Spleen (tissue), 7 donors: Measurements from ENCODE around the gene SNX12.

ENCODE experiments used
- CTCF ChIP-seq, 11 experiments: fragments of 200-600 bp in 7 of 11; fragments of 450-650 bp in 4 of 11; sonication (generic) in 4 of 11; IDR thresholded peaks in 8 of 11; conservative IDR thresholded peaks in 3 of 11; 1 replicate in 7 of 11; 2 replicates in 4 of 11; pipeline versions ENCODE4 v1.4.0 to v1.8.0; 2016 to 2021; ENCODE audit warnings: antibody characterized with exemption in 11 of 11, inconsistent platforms in 4 of 11, mild to moderate bottlenecking in 1 of 11
- POLR2A ChIP-seq, 3 donors: fragments of 450-650 bp; IDR thresholded peaks; one replicate each; pipeline ENCODE4 v1.5.1; 2017; ENCODE audit warnings: antibody characterized with exemption in 3 of 3, mild to moderate bottlenecking in 1 of 3
- donor health status: DM: no; HTN: no; CAD: no; lungs with moderate emphysema.
- donor health status: DM: no; HTN: no; CAD: no.
- donor health status: DM: no; HTN: no; CAD: no.

GRCh38 chrX:71081330-71082123, 13.4 kb upstream of the SNX12 start:
- TF ChIP-seq CTCF (IDR thresholded peaks at IDR 0.05 in 8 of 11, conservative IDR thresholded peaks at IDR 0.05 in 3 of 11) = no peak
- TF ChIP-seq POLR2A (IDR thresholded peaks at IDR 0.05) = no peak
